ENCODE measurements around the gene DYSF. TPM values are rescaled to one million over a fixed set of nuclear protein-coding genes. Genes with fewer than 3 reads are reported as not detected.

The DYSF gene
- total RNA-seq, 2 experiments from 2014 or later = not detected

DNA sequence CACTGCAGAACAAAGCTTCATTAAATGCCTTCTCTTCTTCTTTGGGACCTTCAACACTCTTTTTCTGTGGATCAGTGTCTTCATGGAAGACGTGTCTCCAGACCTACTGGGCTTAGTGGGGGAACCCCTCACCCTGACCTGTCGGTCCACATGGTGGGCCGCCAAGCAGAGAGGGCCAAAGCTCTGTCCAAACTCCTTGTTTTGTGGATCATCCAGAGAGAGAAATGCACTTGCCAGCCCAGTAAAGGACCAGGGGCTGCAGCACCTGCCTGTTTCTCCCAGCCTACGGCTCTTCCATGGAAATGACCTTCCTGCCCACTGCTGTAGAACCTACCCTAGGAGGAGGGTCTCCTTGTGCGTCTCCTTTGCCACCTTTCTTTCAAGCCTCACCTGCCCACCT, 25.9 kb downstream of the DYSF start:
- Histone ChIP-seq H3K4me2 (ENCODE audit: low read length) (no peak overlapping the region), H3K79me2 (ENCODE audit: insufficient read depth, low read depth, low read length) (no peaks in the 10 kb centered on the region), H4K20me1 (ENCODE audit: insufficient read depth, low read length) (no peaks in the 10 kb centered on the region), H3K9me2 (ENCODE audit: insufficient read depth, low read length) (no peaks in the 10 kb centered on the region), H3K36me3 (ENCODE audit: insufficient read depth, low read length) (no peaks in the 10 kb centered on the region), H3K27ac (ENCODE audit: low read depth, low read length, poor library complexity, severe bottlenecking) (no peak overlapping the region), H3K9me3 (ENCODE audit: low read length) (no peaks in the 10 kb centered on the region), H2AFZ (ENCODE audit: low read length) (no peak overlapping the region), H3K4me3 (ENCODE audit: low read depth, low read length, poor library complexity, severe bottlenecking) (no peak overlapping the region), H3K4me1 (ENCODE audit: insufficient read depth, low read length, poor library complexity, severe bottlenecking) (no peaks in the 10 kb centered on the region)
- no TSS peak for BruUV-seq (replicated peaks)
- intact Hi-C loops (cut with micrococcal nuclease; ENCODE audit: unreplicated experiment) = no loop called here
- TF ChIP-seq EZH2phosphoT487 (IDR thresholded peaks at IDR 0.05; ENCODE audit: borderline replicate concordance, low read depth, low read length) = no peak
- TF ChIP-seq CTCF (conservative IDR thresholded peaks at IDR 0.05; ENCODE audit: low read length) = no peak
- DNase-seq (ENCODE audit: low spot score) = no peak
- ChIA-PET CTCF (ENCODE audit: unreplicated experiment) (no interaction called here), POLR2A (no interaction called here)

GRCh38 chr2:71481111-71481510, 27.8 kb downstream of the DYSF start:
- no peak overlapping the region for H3K4me3 ChIP-seq (ENCODE audit: low read depth, low read length, poor library complexity, severe bottlenecking)
- CTCF ChIA-PET (ENCODE audit: unreplicated experiment) = no interaction called here
- H3K4me2 ChIP-seq (ENCODE audit: low read length) = no peak overlapping the region
- no peaks in the 10 kb centered on the region for H3K4me1 ChIP-seq (ENCODE audit: insufficient read depth, low read length, poor library complexity, severe bottlenecking)
- H2AFZ ChIP-seq (ENCODE audit: low read length) = no peak overlapping the region
- no peaks in the 10 kb centered on the region for H4K20me1 ChIP-seq (ENCODE audit: insufficient read depth, low read length)
- no peak for DNase-seq (ENCODE audit: low spot score)
- TF ChIP-seq CTCF (conservative IDR thresholded peaks at IDR 0.05; ENCODE audit: low read length) (no peak), EZH2phosphoT487 (IDR thresholded peaks at IDR 0.05; ENCODE audit: borderline replicate concordance, low read depth, low read length) (no peak)
- BruUV-seq (replicated peaks) = no TSS peak
- intact Hi-C loops (cut with micrococcal nuclease; ENCODE audit: unreplicated experiment) = no loop called here
- no peak overlapping the region for H3K27ac ChIP-seq (ENCODE audit: low read depth, low read length, poor library complexity, severe bottlenecking)
- H3K36me3 ChIP-seq (ENCODE audit: insufficient read depth, low read length) = no peaks in the 10 kb centered on the region
- H3K9me3 ChIP-seq (ENCODE audit: low read length) = no peaks in the 10 kb centered on the region
- POLR2A ChIA-PET = no interaction called here
- H3K9me2 ChIP-seq (ENCODE audit: insufficient read depth, low read length) = no peaks in the 10 kb centered on the region
- H3K79me2 ChIP-seq (ENCODE audit: insufficient read depth, low read depth, low read length) = no peaks in the 10 kb centered on the region

DNA sequence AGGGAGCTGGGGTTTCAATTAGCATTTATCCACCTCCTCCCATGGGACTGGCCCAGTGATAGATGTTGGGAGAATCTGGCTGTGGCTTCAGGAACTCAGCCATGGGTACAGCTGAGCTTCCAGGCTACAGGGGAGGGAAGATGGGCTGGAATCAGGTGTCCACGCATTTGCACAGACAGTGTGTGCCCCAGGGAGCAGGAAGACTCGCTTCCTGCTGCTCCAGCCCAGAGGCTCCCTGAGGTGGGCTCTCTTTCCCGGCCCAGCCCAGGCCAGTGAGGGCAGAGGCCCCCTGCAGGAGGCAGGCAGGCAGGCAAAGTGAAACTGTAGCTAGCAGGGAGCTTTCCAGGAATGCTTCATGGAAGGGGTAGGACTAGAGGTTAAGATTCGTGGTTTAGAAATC, 28.7 kb downstream of the DYSF start:
- BruUV-seq (replicated peaks) = no TSS peak
- Histone ChIP-seq H3K4me1 (ENCODE audit: insufficient read depth, low read length, poor library complexity, severe bottlenecking) (no peaks in the 10 kb centered on the region), H3K79me2 (ENCODE audit: insufficient read depth, low read depth, low read length) (no peaks in the 10 kb centered on the region), H3K4me3 (ENCODE audit: low read depth, low read length, poor library complexity, severe bottlenecking) (no peak overlapping the region), H3K4me2 (ENCODE audit: low read length) (no peak overlapping the region), H3K9me3 (ENCODE audit: low read length) (no peaks in the 10 kb centered on the region), H4K20me1 (ENCODE audit: insufficient read depth, low read length) (no peaks in the 10 kb centered on the region), H3K36me3 (ENCODE audit: insufficient read depth, low read length) (no peaks in the 10 kb centered on the region), H2AFZ (ENCODE audit: low read length) (no peak overlapping the region), H3K27ac (ENCODE audit: low read depth, low read length, poor library complexity, severe bottlenecking) (no peak overlapping the region), H3K9me2 (ENCODE audit: insufficient read depth, low read length) (no peaks in the 10 kb centered on the region)
- DNase-seq (ENCODE audit: low spot score) = no peak
- intact Hi-C loops (cut with micrococcal nuclease; ENCODE audit: unreplicated experiment) = no loop called here
- TF ChIP-seq CTCF (conservative IDR thresholded peaks at IDR 0.05; ENCODE audit: low read length) (no peak), EZH2phosphoT487 (IDR thresholded peaks at IDR 0.05; ENCODE audit: borderline replicate concordance, low read depth, low read length) (no peak)
- ChIA-PET POLR2A (no interaction called here), CTCF (ENCODE audit: unreplicated experiment) (no interaction called here)
